Measurements from ENCODE around the gene TRIM8. TPM values are rescaled to one million over a fixed set of nuclear protein-coding genes. Genes with fewer than 3 reads are reported as not detected.

The TRIM8 gene
- total RNA-seq, 2 donors from 2014 or later = 63.6 to 73.0 TPM

DNA sequence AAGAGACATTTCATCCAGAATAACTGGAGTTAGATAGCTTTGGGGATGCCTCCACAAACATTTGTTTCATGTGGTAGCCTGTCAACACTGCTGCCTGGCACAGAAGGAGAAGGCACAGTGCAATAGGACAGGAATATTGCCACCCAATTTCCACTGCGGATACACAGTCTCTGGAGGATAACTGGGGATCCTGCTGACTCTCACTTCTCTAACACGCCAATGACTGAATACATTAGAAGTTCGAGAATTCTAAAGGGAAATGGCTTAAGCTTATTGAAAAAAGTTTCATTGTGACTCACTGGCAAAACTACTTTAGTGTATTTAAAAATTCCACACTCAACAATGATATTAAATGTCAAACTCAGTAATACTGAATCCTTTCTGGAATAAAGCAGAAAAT is 57.0 kb downstream of the TRIM8 start:
- DNase-seq (no peak), ATAC-seq (no peak)
- H3K9me3 ChIP-seq (ENCODE audit: control insufficient read depth, low read length, poor library complexity, severe bottlenecking) = no peaks in the 10 kb centered on the region
- Mint-ChIP-seq H3K27ac (no peak overlapping the region), H3K4me1 (peaks cover 16% of the 10 kb centered on the region), H3K36me3 (ENCODE audit: low read depth) (peaks cover 8% of the 10 kb centered on the region), H3K4me3 (no peak overlapping the region), H3K27me3 (no peaks in the 10 kb centered on the region)

DNA sequence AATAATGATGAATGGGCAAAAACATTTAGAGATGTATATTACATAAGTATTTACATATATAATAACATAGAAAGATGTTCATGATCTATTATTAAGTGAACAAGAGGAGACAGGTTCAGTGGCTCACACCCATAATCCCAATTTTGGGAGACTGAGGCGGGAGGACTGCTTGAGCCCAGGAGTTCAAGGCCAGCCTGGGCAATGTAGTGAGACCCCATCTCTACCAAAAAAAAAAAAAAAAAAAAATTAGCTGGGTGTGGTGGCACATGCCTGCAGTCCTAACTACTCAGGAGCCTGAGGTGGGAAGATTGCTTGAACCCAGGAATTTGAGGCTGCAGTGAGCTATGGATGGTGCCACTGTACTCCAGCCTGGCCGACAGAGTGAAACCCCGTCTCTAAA is 57.5 kb downstream of the TRIM8 start:
- Mint-ChIP-seq H3K4me1 (peaks cover 16% of the 10 kb centered on the region), H3K36me3 (ENCODE audit: low read depth) (peaks cover 6% of the 10 kb centered on the region)

DNA sequence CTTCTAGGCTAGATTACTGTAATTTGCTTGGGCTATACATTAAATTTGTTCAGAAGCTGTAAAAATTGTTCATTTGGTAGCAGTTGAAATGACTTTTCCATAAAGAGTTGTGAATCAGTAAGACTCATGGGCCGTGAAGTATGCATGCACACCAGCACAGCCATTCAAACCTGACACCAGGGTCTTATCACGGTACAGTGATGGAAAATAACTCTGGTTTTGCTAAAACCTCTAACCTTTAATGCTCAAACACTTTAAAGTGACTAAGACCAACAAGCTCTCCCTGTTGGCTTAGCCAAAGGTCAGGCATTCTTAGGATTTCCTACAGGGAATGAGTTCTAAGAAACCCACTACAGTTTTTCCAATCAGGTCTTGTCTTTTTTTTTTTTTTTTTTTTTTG is 58.5 kb downstream of the TRIM8 start:
- H3K9me3 ChIP-seq (ENCODE audit: control insufficient read depth, low read length, poor library complexity, severe bottlenecking) = no peaks in the 10 kb centered on the region
- peaks cover 2% of the 10 kb centered on the region for H3K36me3 Mint-ChIP-seq (ENCODE audit: low read depth)
- ATAC-seq (no peak), DNase-seq (no peak)
- no peak overlapping the region for H3K27ac Mint-ChIP-seq
- no peak overlapping the region for H3K4me3 Mint-ChIP-seq
- peaks cover 22% of the 10 kb centered on the region for H3K4me1 Mint-ChIP-seq
- no peaks in the 10 kb centered on the region for H3K27me3 Mint-ChIP-seq

More for the DNA sequence above, 57.5 kb downstream of the TRIM8 start:
- no peaks in the 10 kb centered on the region for H3K9me3 ChIP-seq (ENCODE audit: control insufficient read depth, low read length, poor library complexity, severe bottlenecking)
- ATAC-seq (no peak), DNase-seq (no peak)
- Mint-ChIP-seq H3K27ac (no peak overlapping the region), H3K4me3 (no peak overlapping the region), H3K27me3 (no peaks in the 10 kb centered on the region)

DNA sequence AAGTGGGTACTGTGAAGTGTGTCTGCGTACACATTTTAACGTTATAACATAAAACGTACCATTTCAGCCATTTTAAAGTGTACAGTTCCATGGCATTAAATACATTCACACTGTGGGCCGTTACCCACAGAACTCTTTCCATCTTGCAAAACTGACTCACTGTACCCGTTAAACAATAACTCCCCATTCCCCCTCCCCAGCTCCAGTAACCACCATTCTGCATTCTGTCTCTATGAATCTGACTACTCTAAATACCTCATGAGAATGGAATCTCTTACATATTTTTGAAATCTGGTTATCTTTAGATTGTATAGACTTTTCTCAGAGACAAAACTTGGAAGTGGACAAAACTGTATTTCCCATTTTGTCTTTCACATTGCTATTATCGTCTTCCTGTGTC is 60.6 kb downstream of the TRIM8 start:
- Mint-ChIP-seq H3K27me3 (no peaks in the 10 kb centered on the region), H3K4me1 (peaks cover 17% of the 10 kb centered on the region), H3K4me3 (no peak overlapping the region), H3K27ac (no peak overlapping the region), H3K36me3 (ENCODE audit: low read depth) (no peaks in the 10 kb centered on the region)
- no peaks in the 10 kb centered on the region for H3K9me3 ChIP-seq (ENCODE audit: control insufficient read depth, low read length, poor library complexity, severe bottlenecking)
- DNase-seq = no peak
- ATAC-seq = no peak

DNA sequence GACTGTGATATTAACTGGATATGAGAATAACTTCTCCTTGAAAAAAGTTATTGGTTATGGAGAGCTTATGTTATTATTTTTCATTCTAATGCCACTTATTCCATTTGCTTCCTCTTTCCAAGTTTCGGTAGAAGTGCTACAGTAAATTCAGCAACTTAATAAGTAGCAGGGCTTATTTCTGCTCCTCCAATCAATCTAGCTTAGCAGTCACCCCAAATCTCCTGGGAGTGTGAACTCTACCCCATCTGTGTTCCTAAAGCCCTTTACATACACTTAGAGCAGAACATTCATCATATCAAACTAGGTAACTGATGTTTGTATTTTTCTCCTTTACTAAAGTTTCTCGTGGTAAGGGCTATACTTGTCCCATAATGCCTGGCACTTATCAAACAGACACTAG is 61.3 kb downstream of the TRIM8 start:
- H3K4me3 Mint-ChIP-seq = no peak overlapping the region
- peaks cover 21% of the 10 kb centered on the region for H3K4me1 Mint-ChIP-seq
- no peaks in the 10 kb centered on the region for H3K9me3 ChIP-seq (ENCODE audit: control insufficient read depth, low read length, poor library complexity, severe bottlenecking)
- H3K27ac Mint-ChIP-seq = no peak overlapping the region
- no peaks in the 10 kb centered on the region for H3K27me3 Mint-ChIP-seq
- no peak for DNase-seq
- no peaks in the 10 kb centered on the region for H3K36me3 Mint-ChIP-seq (ENCODE audit: low read depth)
- no peak for ATAC-seq

Other genes starting within 250 kb of the TRIM8 start
- gene NFKB2, start 248.8 kb upstream of the TRIM8 start, total RNA-seq = 100 to 1,000 TPM; 364 to 390 TPM
- gene PSD, start 225.7 kb upstream of the TRIM8 start, total RNA-seq = 1 to 10 TPM; 2.9 to 5.1 TPM
- gene FBXL15, start 223.6 kb upstream of the TRIM8 start, total RNA-seq = 10 to 100 TPM in 1 of 2 donors, 1 to 10 TPM in 1; 9.9 to 14.2 TPM
- gene CUEDC2, start 211.9 kb upstream of the TRIM8 start, total RNA-seq = 10 to 100 TPM; 27.4 to 30.7 TPM
- under 1 TPM in 1 of 2 donors, not detected in 1; 0.50 TPM for gene C10orf95, start 192.9 kb upstream of the TRIM8 start, total RNA-seq
- gene ACTR1A, start 141.8 kb upstream of the TRIM8 start, total RNA-seq = 10 to 100 TPM; 57.5 to 58.0 TPM
- gene SUFU, start 140.5 kb upstream of the TRIM8 start, total RNA-seq = 10 to 100 TPM; 14.4 to 16.4 TPM
- gene ARL3, start 69.9 kb downstream of the TRIM8 start, total RNA-seq = 1 to 10 TPM; 3.2 to 3.7 TPM
- gene SFXN2, start 70.2 kb downstream of the TRIM8 start, total RNA-seq = 1 to 10 TPM; 5.6 to 7.9 TPM
- 10 to 100 TPM; 21.1 to 26.6 TPM for gene WBP1L, start 99.5 kb downstream of the TRIM8 start, total RNA-seq
- gene CYP17A1, start 192.9 kb downstream of the TRIM8 start, total RNA-seq = not detected
- gene BORCS7, start 209.8 kb downstream of the TRIM8 start, total RNA-seq = 10 to 100 TPM; 15.3 to 19.0 TPM
- gene AS3MT, start 225.0 kb downstream of the TRIM8 start, total RNA-seq = 1 to 10 TPM in 1 of 2 donors, not detected in 1; 1.0 TPM

Measured in T-helper 17 cell (primary cell).